Neural cell (in vitro differentiated cells): ENCODE results near the gene CCDC107.

Experiments
- EZH2 ChIP-seq: fragments of 200-600, 300-800 bp; shearing (Covaris generic), sonication (generic); IDR thresholded peaks from 2 replicates; pipeline ENCODE4 v1.6.1; 2014; ENCODE audit warnings: antibody characterized with exemption, low read length, borderline replicate concordance, mild to moderate bottlenecking; ENCODE audit not compliant: insufficient read depth, poor library complexity, severe bottlenecking
- POLR2AphosphoS5 ChIP-seq: IDR thresholded peaks from 2 replicates; pipeline ENCODE4 v1.6.1; 2012
- SMC3 ChIP-seq: fragments of 450-650 bp; conservative IDR thresholded peaks from 2 replicates; pipeline ENCODE4 v1.6.1; 2014; ENCODE audit warnings: antibody characterized with exemption, mild to moderate bottlenecking, moderate library complexity; ENCODE audit not compliant: poor library complexity
- TF ChIP-seq, protein P1 (sequence below): fragments of 450-650 bp; IDR thresholded peaks from 2 replicates; pipeline ENCODE4 v1.5.1; 2014; ENCODE audit warnings: antibody characterized with exemption, mild to moderate bottlenecking, moderate library complexity; ENCODE audit not compliant: poor library complexity, severe bottlenecking

DNA sequence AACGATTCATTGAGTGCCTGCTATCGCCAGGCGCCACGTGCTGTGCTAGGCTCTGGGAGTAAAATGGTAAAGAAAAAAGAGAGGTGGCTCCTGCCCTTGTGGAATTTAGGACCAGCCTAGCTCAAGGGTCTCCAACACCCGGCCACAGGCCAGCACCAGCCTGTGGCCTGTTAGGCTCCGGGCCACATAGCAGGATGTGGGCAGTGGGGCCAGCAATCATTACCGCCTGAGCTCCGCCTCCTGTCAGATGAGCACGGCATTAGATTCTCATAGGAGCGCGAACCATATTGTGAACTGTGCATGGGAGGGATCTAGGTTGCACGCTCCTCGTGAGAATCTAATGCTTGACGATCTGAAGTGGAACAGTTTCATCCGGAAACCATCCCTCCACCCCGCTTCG, 1.7 kb upstream of the CCDC107 start:
- TF ChIP-seq, protein P1, sequence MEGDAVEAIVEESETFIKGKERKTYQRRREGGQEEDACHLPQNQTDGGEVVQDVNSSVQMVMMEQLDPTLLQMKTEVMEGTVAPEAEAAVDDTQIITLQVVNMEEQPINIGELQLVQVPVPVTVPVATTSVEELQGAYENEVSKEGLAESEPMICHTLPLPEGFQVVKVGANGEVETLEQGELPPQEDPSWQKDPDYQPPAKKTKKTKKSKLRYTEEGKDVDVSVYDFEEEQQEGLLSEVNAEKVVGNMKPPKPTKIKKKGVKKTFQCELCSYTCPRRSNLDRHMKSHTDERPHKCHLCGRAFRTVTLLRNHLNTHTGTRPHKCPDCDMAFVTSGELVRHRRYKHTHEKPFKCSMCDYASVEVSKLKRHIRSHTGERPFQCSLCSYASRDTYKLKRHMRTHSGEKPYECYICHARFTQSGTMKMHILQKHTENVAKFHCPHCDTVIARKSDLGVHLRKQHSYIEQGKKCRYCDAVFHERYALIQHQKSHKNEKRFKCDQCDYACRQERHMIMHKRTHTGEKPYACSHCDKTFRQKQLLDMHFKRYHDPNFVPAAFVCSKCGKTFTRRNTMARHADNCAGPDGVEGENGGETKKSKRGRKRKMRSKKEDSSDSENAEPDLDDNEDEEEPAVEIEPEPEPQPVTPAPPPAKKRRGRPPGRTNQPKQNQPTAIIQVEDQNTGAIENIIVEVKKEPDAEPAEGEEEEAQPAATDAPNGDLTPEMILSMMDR: no peak
- no peak for TF ChIP-seq EZH2
- no peak for TF ChIP-seq SMC3
- TF ChIP-seq POLR2AphosphoS5: no peak
